ENCODE data around the gene PPP2R5E.

Gene PPP2R5E

GRCh38 chr14:63361790-63362189 lies 181.4 kb downstream of the PPP2R5E start:
- no peak for DNase-seq

GRCh38 chr14:63357841-63358240 lies 185.3 kb downstream of the PPP2R5E start:
- DNase-seq = no peak

- no peak for DNase-seq
Measured at GRCh38 chr14:63345826-63346225, 197.4 kb downstream of the PPP2R5E start.

GRCh38 chr14:63344336-63344735 lies 198.8 kb downstream of the PPP2R5E start:
- DNase-seq = no peak

- no peak for DNase-seq
Measured at GRCh38 chr14:63343878-63344277, 199.3 kb downstream of the PPP2R5E start.

- no peak for DNase-seq
Measured at GRCh38 chr14:63342371-63342770, 200.8 kb downstream of the PPP2R5E start.

GRCh38 chr14:63328787-63329737 lies 214.1 kb downstream of the PPP2R5E start:
- no peak for DNase-seq

- DNase-seq = no peak
Measured at GRCh38 chr14:63326840-63327239, 216.3 kb downstream of the PPP2R5E start.

- no peak for DNase-seq
Measured at GRCh38 chr14:63322897-63323573, 220.1 kb downstream of the PPP2R5E start.

GRCh38 chr14:63322472-63322871 lies 220.7 kb downstream of the PPP2R5E start:
- DNase-seq = no peak
